Stomach (tissue), 9 donors: Measurements from ENCODE around the gene TMPRSS3. TPM values are rescaled to one million over a fixed set of nuclear protein-coding genes. Genes with fewer than 3 reads are reported as not detected.

ENCODE experiments used
- DNase-seq, 2 donors: peaks; one replicate each; pipeline versions ENCODE4 v3.0.0 to v3.0.0-alpha.2; 2013 to 2019
- H3K27ac ChIP-seq, 5 donors: fragments of 200-600 bp in 4 of 5; sonication (generic) in 4 of 5; one replicate each; pipeline ENCODE4 v1.5.1; 2013 to 2019; ENCODE audit warnings: mild to moderate bottlenecking in 1 of 5, moderate library complexity in 1 of 5
- H3K27me3 ChIP-seq, 3 donors: fragments of 200-600 bp; sonication (generic); one replicate each; pipeline ENCODE4 v1.5.1; 2017 to 2019; ENCODE audit warnings: mixed run types in 1 of 3
- H3K36me3 ChIP-seq, 4 donors: fragments of 200-600 bp; sonication (generic); 1 replicate in 3 of 4; 2 replicates in 1 of 4; pipeline ENCODE4 v1.5.1; 2016 to 2019
- H3K4me1 ChIP-seq, 4 donors: fragments of 200-600 bp; sonication (generic); one replicate each; pipeline ENCODE4 v1.5.1; 2016 to 2019
- H3K4me3 ChIP-seq, 4 donors: fragments of 200-600 bp; sonication (generic) in 3 of 4; one replicate each; pipeline ENCODE4 v1.5.1; 2016 to 2019; ENCODE audit warnings: mild to moderate bottlenecking in 1 of 4
- H3K9me3 ChIP-seq, 4 donors: fragments of 200-600 bp; sonication (generic); one replicate each; pipeline ENCODE4 v1.5.1; 2016 to 2019
- EP300 ChIP-seq: sonication (generic); formaldehyde crosslinking; IDR thresholded peaks from one replicate; pipeline ENCODE4 v1.6.1; 2017; ENCODE audit warnings: antibody characterized with exemption
- POLR2A ChIP-seq, 4 donors: fragments of 450-650 bp; IDR thresholded peaks; one replicate each; pipeline ENCODE4 v1.6.1; 2016; ENCODE audit warnings: antibody characterized with exemption in 4 of 4, control low read depth in 2 of 4, mild to moderate bottlenecking in 1 of 4, moderate library complexity in 1 of 4
- POLR2AphosphoS5 ChIP-seq, 3 donors: sonication (generic); formaldehyde crosslinking; IDR thresholded peaks; one replicate each; pipeline ENCODE4 v1.6.1; 2016; ENCODE audit warnings: antibody characterized with exemption in 3 of 3
- WGBS, 5 donors: extraction: QIAGEN DNeasy Blood & Tissue Kit in 3 of 5; methylation state at CpG; one replicate each; pipeline versions ENCODE4 v1.1.5 to v1.1.7; 2013 to 2018; 5-methylcytosine and 5-hydroxymethylcytosine counted together
- intact Hi-C: fragments of 100-400 bp; cut with DNase I; formaldehyde crosslinking; loops from one replicate; pipeline ENCODE4 v1.15.1; 2023; ENCODE audit warnings: low total_unique reads
- polyA plus RNA-seq, 3 donors: library from polyadenylated mRNA; stranded (reverse); fragments of 200-250 nt; gene quantifications; one replicate each; pipeline ENCODE4 v1.2.3, GENCODE V29; 2013
- total RNA-seq, 5 donors: library from RNA; depleted of rRNA; stranded (reverse); fragments of >200 nt; gene quantifications; one replicate each; pipeline versions ENCODE4 v1.1.0 to v1.2.3, GENCODE V29; 2014 to 2016
- TF ChIP-seq, protein P1 (sequence below), 7 experiments: fragments of 450-650 bp in 4 of 7; fragments of 200-600 bp in 3 of 7; sonication (generic) in 3 of 7; IDR thresholded peaks; one replicate each; pipeline ENCODE4 v1.5.1; 2016 to 2019; ENCODE audit warnings: antibody characterized with exemption in 7 of 7, control low read depth in 2 of 7, mild to moderate bottlenecking in 1 of 7
- donor health status: healthy with polysubstance abuse.
- donor health status: Bipolar disorder and iron deficiency.
- donor health status: healthy.

The TMPRSS3 gene
- total and polyA plus RNA-seq, 8 donors: 0.45 to 37.9 (median 3.9) TPM; not detected in 1

DNA sequence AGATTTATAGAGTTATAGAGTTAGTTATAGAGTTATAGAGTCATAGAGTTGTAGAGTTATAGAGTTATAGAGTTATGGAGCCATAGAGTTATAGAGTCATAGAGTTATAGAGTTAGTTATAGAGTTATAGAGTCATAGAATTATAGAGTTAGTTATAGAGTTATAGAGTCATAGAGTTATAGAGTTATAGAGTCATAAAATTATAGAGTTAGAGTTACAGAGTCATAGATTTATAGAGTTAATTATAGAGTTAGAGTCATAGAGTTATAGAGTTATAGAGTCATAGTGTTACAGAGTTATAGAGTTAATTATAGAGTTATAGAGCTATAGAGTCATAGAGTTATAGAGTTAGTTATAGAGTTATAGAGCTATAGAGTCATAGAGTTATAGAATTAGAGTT is 40.0 kb upstream of the TMPRSS3 start:
- no peak overlapping the region for H3K27ac ChIP-seq
- no peaks in the 10 kb centered on the region for H3K4me1 ChIP-seq
- peaks cover 0 to 29% (median 0%) of the 10 kb centered on the region in 3 donors for H3K27me3 ChIP-seq
- peaks cover 0 to 4% (median 0%) of the 10 kb centered on the region in 4 donors for H3K36me3 ChIP-seq
- TF ChIP-seq, protein P1, sequence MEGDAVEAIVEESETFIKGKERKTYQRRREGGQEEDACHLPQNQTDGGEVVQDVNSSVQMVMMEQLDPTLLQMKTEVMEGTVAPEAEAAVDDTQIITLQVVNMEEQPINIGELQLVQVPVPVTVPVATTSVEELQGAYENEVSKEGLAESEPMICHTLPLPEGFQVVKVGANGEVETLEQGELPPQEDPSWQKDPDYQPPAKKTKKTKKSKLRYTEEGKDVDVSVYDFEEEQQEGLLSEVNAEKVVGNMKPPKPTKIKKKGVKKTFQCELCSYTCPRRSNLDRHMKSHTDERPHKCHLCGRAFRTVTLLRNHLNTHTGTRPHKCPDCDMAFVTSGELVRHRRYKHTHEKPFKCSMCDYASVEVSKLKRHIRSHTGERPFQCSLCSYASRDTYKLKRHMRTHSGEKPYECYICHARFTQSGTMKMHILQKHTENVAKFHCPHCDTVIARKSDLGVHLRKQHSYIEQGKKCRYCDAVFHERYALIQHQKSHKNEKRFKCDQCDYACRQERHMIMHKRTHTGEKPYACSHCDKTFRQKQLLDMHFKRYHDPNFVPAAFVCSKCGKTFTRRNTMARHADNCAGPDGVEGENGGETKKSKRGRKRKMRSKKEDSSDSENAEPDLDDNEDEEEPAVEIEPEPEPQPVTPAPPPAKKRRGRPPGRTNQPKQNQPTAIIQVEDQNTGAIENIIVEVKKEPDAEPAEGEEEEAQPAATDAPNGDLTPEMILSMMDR (IDR thresholded peaks at IDR 0.05): no peak
- TF ChIP-seq EP300: no peak
- no peak for TF ChIP-seq POLR2A (IDR thresholded peaks at IDR 0.05)
- TF ChIP-seq POLR2AphosphoS5 (IDR thresholded peaks at IDR 0.05): no peak
- no peak for DNase-seq
- no peak overlapping the region for H3K4me3 ChIP-seq
- peaks cover 0 to 26% (median 17%) of the 10 kb centered on the region in 4 donors for H3K9me3 ChIP-seq
- intact Hi-C loops: no loop called here

DNA sequence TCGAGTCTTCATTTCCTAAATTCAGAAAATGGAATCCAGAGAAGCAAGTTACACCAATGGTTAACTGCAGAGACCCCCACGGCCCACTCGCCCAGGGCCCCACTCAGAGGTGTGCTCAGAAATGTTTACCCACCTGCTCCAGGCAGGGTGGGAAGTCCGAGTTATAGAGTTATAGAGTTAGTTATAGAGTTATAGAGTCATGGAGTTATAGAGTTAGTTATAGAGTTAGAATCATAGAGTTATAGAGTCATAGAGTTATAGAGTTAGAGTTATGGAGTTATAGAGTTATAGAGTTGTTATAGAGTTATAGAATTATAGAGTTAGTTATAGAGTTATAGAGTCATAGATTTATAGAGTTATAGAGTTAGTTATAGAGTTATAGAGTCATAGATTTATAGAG is 39.5 kb upstream of the TMPRSS3 start:
- DNase-seq: no peak
- WGBS, 5 donors: 67 to 74% (median 71%) methylated on average over 4 of the region's 4 CpGs
- Histone ChIP-seq H3K27ac (no peak overlapping the region), H3K4me3 (no peak overlapping the region), H3K4me1 (no peaks in the 10 kb centered on the region), H3K36me3 (peaks cover 0 to 4% (median 0%) of the 10 kb centered on the region in 4 donors), H3K9me3 (peaks cover 0 to 26% (median 17%) of the 10 kb centered on the region in 4 donors), H3K27me3 (peaks cover 0 to 33% (median 0%) of the 10 kb centered on the region in 3 donors)
- no peak for TF ChIP-seq POLR2A (IDR thresholded peaks at IDR 0.05)
- TF ChIP-seq, protein P1 (IDR thresholded peaks at IDR 0.05): no peak
- no peak for TF ChIP-seq EP300
- no peak for TF ChIP-seq POLR2AphosphoS5 (IDR thresholded peaks at IDR 0.05)
- intact Hi-C loops: no loop called here

DNA sequence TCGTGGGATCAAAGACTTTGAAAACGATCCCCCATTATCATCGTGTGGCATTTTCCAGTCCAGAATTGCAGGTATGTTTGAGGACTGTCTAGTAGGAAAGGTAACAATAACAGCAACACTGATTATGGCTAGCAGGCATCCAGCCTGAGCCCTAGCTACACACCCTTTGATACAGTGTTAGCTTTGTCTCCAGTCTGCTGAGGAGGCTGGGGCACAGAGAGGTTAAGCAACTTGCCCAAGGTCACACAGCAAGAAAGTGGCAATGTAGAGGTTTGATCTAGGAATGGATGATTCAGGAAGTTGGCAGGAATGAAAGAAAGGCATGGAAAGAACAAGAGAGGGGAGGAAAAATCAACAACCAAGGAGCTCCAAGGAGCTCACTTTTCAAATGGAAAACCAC is 39.0 kb upstream of the TMPRSS3 start:
- H3K4me1 ChIP-seq: no peaks in the 10 kb centered on the region
- H3K4me3 ChIP-seq: no peak overlapping the region
- no peak for DNase-seq
- TF ChIP-seq, protein P1 (IDR thresholded peaks at IDR 0.05): no peak
- TF ChIP-seq EP300: no peak
- no peak for TF ChIP-seq POLR2A (IDR thresholded peaks at IDR 0.05)
- TF ChIP-seq POLR2AphosphoS5 (IDR thresholded peaks at IDR 0.05): no peak
- no peak overlapping the region for H3K27ac ChIP-seq
- peaks cover 0 to 4% (median 0%) of the 10 kb centered on the region in 4 donors for H3K36me3 ChIP-seq
- peaks cover 0 to 35% (median 0%) of the 10 kb centered on the region in 3 donors for H3K27me3 ChIP-seq
- intact Hi-C loops: no loop called here
- 63 to 71% (median 67%) methylated on average over 3 of the region's 3 CpGs for WGBS, 5 donors
- peaks cover 0 to 26% (median 17%) of the 10 kb centered on the region in 4 donors for H3K9me3 ChIP-seq

DNA sequence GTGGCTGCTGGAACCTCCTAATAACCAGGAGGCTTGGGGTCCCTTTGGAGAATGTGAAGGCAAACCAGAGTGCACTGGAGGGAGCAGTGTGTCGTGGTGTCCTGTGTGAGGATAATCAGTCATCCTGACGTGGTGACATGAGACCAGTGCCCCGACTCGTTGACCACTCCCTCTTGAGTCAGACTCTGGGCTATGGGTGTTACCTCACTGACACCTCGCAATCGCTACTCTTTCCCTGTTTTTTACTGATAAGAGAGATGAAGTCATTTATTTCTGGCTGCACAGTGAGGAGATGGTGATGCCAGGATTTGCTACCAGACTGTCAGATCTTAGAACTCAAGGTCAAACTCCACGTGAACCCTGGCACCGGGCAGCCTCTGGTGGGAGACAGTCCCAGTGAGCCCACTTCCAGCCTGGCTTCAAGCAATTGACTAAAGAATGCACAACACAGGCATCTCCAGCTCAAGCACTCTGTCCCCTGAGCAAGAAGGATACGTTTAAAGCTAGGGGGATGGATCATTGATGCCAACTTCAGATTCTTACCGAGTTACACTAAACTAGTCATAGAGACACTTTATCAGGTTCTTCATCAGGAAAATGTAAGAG is 38.2 kb upstream of the TMPRSS3 start:
- no peaks in the 10 kb centered on the region for H3K4me1 ChIP-seq
- peaks cover 0 to 26% (median 17%) of the 10 kb centered on the region in 4 donors for H3K9me3 ChIP-seq
- intact Hi-C loops: no loop called here
- H3K27me3 ChIP-seq: peaks cover 0 to 35% (median 0%) of the 10 kb centered on the region in 3 donors
- DNase-seq: peak; percentile 42 to 81
- H3K4me3 ChIP-seq: no peak overlapping the region
- peaks cover 0 to 4% (median 0%) of the 10 kb centered on the region in 4 donors for H3K36me3 ChIP-seq
- TF ChIP-seq, protein P1 (IDR thresholded peaks at IDR 0.05): no peak
- peak in 1 of 3 donors; percentile 44 for TF ChIP-seq POLR2AphosphoS5 (IDR thresholded peaks at IDR 0.05)
- peak overlapping the region in 1 of 5 donors; percentile 28 for H3K27ac ChIP-seq
- 39 to 51% (median 46%) methylated on average over 10 of the region's 10 CpGs for WGBS, 5 donors
